Right cardiac atrium (tissue), 5 donors: ENCODE measurements around the gene CD28. TPM values are rescaled to one million over a fixed set of nuclear protein-coding genes. Genes with fewer than 3 reads are reported as not detected.

ENCODE experiments used
- ATAC-seq, 2 donors: fragments of 200-7000 bp; cut with Tn5 transposase; one replicate each; pipeline versions ENCODE4 v1.8.0 to v1.9.1; 2020; ENCODE audit warnings: moderate library complexity in 2 of 2, mild to moderate bottlenecking in 1 of 2
- DNase-seq, 3 donors: peaks; one replicate each; pipeline ENCODE4 v3.0.0-alpha.2; 2020
- H3K27ac ChIP-seq: one replicate; pipeline ENCODE4 v1.5.1; 2013; ENCODE audit warnings: mild to moderate bottlenecking, low read length, control low read depth, moderate library complexity
- H3K27me3 ChIP-seq: one replicate; pipeline ENCODE4 v1.6.1; 2013; ENCODE audit not compliant: control insufficient read depth, insufficient read depth
- H3K4me1 ChIP-seq: one replicate; pipeline ENCODE4 v1.6.1; 2013; ENCODE audit warnings: low read length; ENCODE audit not compliant: control insufficient read depth, insufficient read depth
- H3K4me3 ChIP-seq: one replicate; pipeline ENCODE4 v1.5.1; 2013; ENCODE audit warnings: low read length, control low read depth
- H3K9me3 ChIP-seq: one replicate; pipeline ENCODE4 v1.6.1; 2013; ENCODE audit warnings: low read length; ENCODE audit not compliant: control insufficient read depth
- WGBS: extraction: QIAGEN DNeasy Blood & Tissue Kit; methylation state at CpG from one replicate; pipeline ENCODE4 v1.1.7; 2013; 5-methylcytosine and 5-hydroxymethylcytosine counted together
- intact Hi-C, 4 donors: fragments of 100-400 bp; cut with DNase I; formaldehyde crosslinking; loops; one replicate each; pipeline versions ENCODE4 v1.11.0 to v1.14.0; 2022 to 2023
- long read RNA-seq, 4 donors: library from polyadenylated mRNA; unstranded; transcript quantifications; one replicate each; pipeline ENCODE4 v2.0.0, GENCODE V29; 2020 to 2021
- polyA plus RNA-seq: library from polyadenylated mRNA; stranded (reverse); fragments of 200-250 nt; gene quantifications from one replicate; pipeline ENCODE4 v1.2.3, GENCODE V29; 2013
- total RNA-seq, 4 donors: library from RNA; stranded (reverse); fragmentation: NEBNext Ultra II Directional; extraction: Animal tissue kit (Norgen Biotek cat#: 25700); gene quantifications; one replicate each; pipeline ENCODE4 v1.2.1, GENCODE V29; 2021
- donor health status: healthy with polysubstance abuse.
- donor health status: DM: no; HTN: yes; CAD: no.
- donor health status: DM: no; HTN: no; CAD: no.
- donor health status: DM: no; HTN: yes; CAD: no; lungs with severe emphysema.
- donor health status: DM: yes; HTN: yes; CAD: no.

Gene CD28
- total RNA-seq = 1 to 10 TPM in 2 of 4 donors, under 1 TPM in 2; 0.64 to 1.5 (median 0.89) TPM
- 0.14 TPM for polyA plus RNA-seq
- long read RNA-seq, donor 1, partial matches to known transcripts = 0 of 1 reads
- long read RNA-seq, donor 1, other reads (novel, unspliced or antisense) = 1 of 1 reads
- long read RNA-seq, donor 2 = 0 reads
- long read RNA-seq, donor 3, partial matches to known transcripts = 0 of 1 reads
- long read RNA-seq, donor 3, other reads (novel, unspliced or antisense) = 0 of 1 reads
- long read RNA-seq, donor 4, full-length matches to known transcripts = 1 of 1 reads
- long read RNA-seq, donor 4, partial matches to known transcripts = 0 of 1 reads
- long read RNA-seq, donor 4, other reads (novel, unspliced or antisense) = 0 of 1 reads

DNA sequence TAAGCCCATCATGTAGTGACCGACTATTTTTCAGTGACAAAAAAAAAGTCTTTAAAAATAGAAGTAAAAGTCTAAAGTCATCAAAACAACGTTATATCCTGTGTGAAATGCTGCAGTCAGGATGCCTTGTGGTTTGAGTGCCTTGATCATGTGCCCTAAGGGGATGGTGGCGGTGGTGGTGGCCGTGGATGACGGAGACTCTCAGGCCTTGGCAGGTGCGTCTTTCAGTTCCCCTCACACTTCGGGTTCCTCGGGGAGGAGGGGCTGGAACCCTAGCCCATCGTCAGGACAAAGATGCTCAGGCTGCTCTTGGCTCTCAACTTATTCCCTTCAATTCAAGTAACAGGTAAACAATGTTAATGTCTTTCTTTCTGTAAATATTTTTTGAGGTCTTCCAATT, at the start of gene CD28:
TSS of gene CD28 (plus strand) at position 237 of the 400 bp plus-strand sequence. CDS start at position 295, 58 bp downstream.
- DNase-seq = peak in 2 of 3 donors; percentile 52 to 68

DNA sequence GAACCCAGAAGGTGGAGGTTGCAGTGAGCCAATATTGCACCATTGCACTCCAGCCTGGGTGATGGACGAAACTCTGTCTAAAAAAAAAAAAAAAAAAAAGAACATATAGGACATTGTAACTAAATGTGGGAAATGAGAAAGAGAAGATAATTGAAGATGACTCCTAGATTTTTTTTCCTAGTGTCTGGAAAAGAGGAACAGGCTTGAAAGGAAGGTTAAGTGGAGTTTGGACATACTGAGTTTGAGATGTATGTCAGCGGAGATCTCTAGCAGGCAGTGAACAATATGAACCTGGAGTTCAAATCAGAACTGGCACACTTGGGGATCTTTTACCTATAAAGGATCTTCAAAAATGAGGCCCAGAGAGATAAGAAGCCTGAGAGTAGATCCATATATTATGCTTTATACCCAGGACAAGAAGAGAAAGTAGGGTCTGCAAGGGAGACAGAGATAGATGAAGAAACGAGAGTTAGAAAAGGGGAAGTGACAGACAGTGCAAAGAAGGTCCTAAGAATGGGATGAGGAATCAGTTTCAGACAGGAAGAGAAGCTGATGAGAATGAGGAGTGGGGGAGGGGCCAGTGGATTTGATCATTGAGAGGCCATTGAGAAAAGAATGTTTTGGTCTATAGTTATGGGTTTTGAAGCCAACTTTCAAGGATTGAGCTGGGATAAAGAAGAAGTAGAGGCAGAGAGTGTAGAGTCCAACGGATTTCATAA, 46.9 kb upstream of the CD28 start:
- H3K4me1 ChIP-seq = peaks cover 2% of the 10 kb centered on the region
- H3K27ac ChIP-seq = no peak overlapping the region
- no peaks in the 10 kb centered on the region for H3K9me3 ChIP-seq
- no peak overlapping the region for H3K4me3 ChIP-seq
- DNase-seq = no peak
- WGBS = 82% methylated on average over 4 of the region's 4 CpGs
- ATAC-seq = no peak
- H3K27me3 ChIP-seq = no peaks in the 10 kb centered on the region
- intact Hi-C loops = loop anchor here in 2 of 4 donors (10.0 kb wide), 3 partner anchors 125 to 175 kb away; partner anchors contain the start of gene RAPH1 (in 1 of the 2)

More for the DNA sequence above, at the start of gene CD28:
- Histone ChIP-seq H3K4me3 (no peak within 1 kb of the TSS), H3K9me3 (no peaks in the 10 kb centered on the region), H3K4me1 (no peaks in the 10 kb centered on the region), H3K27ac (no peak within 1 kb of the TSS), H3K27me3 (no peaks in the 10 kb centered on the region)
- 78% methylated on average over 9 of the region's 9 CpGs for WGBS
- intact Hi-C loops = no loop called here
- peak in 1 of 2 donors; percentile 34 for ATAC-seq

DNA sequence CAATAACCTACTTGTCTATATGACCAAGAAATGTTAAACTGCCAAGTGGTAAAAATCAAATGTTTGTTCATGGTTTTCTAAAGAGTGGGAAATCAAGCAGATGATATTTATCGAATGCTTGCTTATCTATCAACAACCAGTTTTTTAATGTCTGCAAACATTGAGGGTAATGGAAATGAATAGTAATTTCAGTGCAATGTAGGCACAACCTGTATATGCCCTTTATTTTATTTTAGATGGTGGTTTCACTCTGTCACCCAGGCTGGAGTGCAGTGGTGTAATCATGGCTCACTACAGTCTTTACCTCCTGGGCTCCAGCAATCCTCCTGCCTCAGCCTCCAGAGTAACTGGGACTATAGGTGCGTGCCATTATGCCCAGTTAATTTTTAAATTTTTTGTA, 46.0 kb upstream of the CD28 start:
- ATAC-seq = no peak
- no peaks in the 10 kb centered on the region for H3K9me3 ChIP-seq
- DNase-seq = no peak
- no peak overlapping the region for H3K27ac ChIP-seq
- no peaks in the 10 kb centered on the region for H3K27me3 ChIP-seq
- WGBS = 89% methylated on average over 2 of the region's 2 CpGs
- H3K4me3 ChIP-seq = no peak overlapping the region
- no peaks in the 10 kb centered on the region for H3K4me1 ChIP-seq
- intact Hi-C loops = no loop called here

DNA sequence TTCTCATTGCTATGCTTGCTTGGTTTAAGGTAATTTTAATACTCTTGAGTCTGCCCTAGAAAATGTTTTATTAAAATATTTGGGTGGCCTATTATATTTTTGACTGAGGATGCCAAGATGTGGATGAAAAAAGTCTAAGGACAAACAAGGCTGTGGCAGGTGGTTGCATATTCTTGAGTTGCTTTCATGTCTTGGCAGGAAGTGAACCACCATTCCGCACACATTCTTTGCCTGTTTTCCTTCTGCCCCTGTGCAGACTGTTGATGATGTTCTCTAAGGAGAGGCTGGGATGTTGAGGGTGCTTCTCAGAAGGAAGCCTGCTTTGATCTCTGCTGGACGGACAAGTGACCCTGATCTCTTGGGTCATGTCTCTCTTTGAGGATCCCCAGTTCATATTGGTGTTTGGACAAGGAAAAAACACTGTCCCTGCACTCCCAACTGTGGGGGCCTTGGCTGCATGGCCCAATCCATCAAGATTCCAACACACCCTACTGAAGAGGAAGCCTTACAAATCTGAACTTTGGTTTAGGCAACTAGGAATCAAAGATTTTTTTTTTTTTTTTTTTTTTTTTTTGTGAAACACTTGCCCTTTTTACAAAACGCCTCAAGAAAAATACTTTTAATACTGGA, 45.0 kb upstream of the CD28 start:
- ATAC-seq (no peak), DNase-seq (no peak)
- WGBS = 92% methylated on average over 3 of the region's 3 CpGs
- no peaks in the 10 kb centered on the region for H3K9me3 ChIP-seq
- intact Hi-C loops = no loop called here
- H3K4me1 ChIP-seq = no peaks in the 10 kb centered on the region
- no peaks in the 10 kb centered on the region for H3K27me3 ChIP-seq
- no peak overlapping the region for H3K27ac ChIP-seq
- H3K4me3 ChIP-seq = no peak overlapping the region

DNA sequence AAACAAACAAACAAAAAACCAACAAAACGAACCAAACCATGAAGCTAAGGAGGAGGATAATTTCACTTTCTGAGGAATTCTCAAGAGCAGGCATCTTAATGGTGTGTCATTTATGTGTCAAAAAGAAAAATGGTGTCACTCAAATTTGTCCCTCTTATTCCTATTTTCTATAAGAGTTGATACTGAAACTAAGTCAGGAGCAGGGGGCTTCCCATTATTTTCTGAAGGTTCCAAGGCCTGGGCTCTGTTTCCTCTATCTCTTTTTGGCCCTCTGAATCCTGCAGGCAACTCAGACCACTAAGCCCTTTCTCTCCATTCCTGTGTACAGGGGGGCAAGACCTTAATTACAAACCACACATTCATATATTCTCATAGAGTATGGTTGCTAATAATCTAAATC, 44.0 kb upstream of the CD28 start:
- 0% methylated on average over 1 of the region's 1 CpG for WGBS
- ATAC-seq (no peak), DNase-seq (no peak)
- Histone ChIP-seq H3K4me3 (no peak overlapping the region), H3K9me3 (no peaks in the 10 kb centered on the region), H3K4me1 (no peaks in the 10 kb centered on the region), H3K27ac (no peak overlapping the region), H3K27me3 (no peaks in the 10 kb centered on the region)
- intact Hi-C loops = no loop called here

DNA sequence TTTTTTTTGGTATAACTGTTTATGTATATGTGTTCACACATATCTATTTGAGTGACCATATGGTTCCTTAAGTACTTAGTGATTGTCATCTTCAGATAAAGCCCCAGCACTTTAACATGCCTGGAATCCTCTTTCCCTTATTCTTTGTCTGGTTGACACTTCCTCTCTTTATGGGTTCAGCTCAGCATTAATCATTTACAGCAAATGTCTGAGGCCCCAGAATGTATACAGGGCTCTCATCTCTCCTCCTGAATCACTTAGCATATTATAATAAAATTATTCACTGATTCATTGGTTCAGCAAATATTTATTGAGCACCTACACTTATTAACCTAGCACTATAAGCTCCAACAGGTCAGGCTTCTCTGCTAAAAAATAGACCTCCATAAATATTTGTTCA, 43.5 kb upstream of the CD28 start:
- H3K4me1 ChIP-seq = no peaks in the 10 kb centered on the region
- DNase-seq = no peak
- intact Hi-C loops = no loop called here
- no peak for ATAC-seq
- no peak overlapping the region for H3K27ac ChIP-seq
- no peaks in the 10 kb centered on the region for H3K9me3 ChIP-seq
- H3K4me3 ChIP-seq = no peak overlapping the region
- no peaks in the 10 kb centered on the region for H3K27me3 ChIP-seq

DNA sequence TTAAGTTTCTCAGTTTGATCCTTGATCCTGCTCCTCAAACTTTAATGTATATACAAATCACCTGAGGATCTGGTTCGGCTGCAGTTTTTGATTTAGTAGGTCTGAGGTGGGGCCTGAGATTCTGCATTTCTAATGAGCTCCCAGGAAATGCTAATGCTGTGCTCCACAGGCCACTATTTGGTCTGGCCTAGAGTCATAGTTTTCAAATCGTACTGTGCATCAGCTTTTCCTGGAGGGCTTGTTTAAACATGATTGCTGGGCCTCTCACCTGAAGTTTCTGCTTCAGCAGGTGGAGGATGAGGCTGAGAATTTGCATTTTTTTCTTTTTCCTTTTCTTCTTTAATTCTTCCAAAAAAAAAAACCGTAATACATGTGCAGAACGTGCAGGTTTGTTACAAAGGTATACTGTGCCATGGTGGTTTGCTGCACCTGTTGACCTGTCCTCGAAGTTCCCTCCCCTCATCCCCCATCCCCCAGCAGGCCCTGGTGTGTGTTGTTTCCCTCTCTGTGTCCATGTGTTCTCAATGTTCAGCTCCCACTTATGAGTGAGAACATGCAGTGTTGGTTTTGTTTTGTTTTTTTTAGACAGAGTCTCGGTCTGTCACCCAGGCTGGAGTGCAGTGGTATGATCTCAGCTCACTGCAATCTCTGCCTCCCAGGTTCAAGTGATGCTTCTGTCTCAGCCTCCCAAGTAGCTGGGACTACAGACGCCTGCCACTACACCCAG, 42.2 kb upstream of the CD28 start:
- no peak for ATAC-seq

DNA sequence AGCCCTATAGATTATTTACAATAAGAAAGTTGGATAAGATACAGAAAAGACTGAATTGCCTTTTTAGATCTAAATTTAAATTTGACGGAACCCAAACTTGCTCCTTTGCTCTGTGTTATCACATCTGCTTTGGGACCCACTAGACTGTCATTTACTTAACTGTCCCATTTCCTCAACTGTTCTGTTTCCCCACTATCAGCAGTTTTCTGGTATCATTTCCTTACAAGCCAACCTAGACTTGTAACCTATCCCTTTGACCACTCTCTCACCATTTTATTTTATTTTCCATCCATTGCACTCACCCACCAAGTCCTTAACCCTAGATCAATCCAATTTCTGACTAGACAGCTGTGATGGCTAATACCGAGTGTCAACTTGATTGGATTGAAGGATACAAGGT, 38.6 kb upstream of the CD28 start:
- ATAC-seq = no peak
- 93% methylated on average over 2 of the region's 2 CpGs for WGBS
- DNase-seq = no peak
- Histone ChIP-seq H3K27me3 (no peaks in the 10 kb centered on the region), H3K4me3 (no peak overlapping the region), H3K27ac (no peak overlapping the region), H3K9me3 (no peaks in the 10 kb centered on the region), H3K4me1 (no peaks in the 10 kb centered on the region)
- intact Hi-C loops = no loop called here

More for the DNA sequence above, 42.2 kb upstream of the CD28 start:
- Histone ChIP-seq H3K27me3 (no peaks in the 10 kb centered on the region), H3K9me3 (no peaks in the 10 kb centered on the region), H3K4me1 (no peaks in the 10 kb centered on the region), H3K27ac (no peak overlapping the region), H3K4me3 (no peak overlapping the region)
- intact Hi-C loops = no loop called here
- no peak for DNase-seq
- 88% methylated on average over 7 of the region's 7 CpGs for WGBS

DNA sequence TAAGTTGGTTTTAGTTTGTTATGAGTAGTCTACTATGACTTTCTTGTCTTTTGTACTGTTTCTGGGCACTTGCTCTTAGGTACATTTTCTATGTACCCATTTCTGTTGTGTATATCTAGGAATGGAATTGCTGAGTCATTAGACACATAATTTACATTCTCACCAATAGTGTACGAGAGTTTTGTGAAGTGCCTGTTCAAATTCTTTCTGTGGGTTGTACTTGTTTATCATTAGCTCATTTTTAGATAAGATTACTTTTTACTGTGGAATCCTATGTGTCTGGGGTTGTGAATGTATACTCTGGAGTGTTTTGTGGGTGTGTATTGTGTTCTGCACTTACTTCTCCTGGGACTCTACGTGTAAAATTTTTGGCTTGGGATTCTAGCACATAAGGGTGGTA, 36.6 kb upstream of the CD28 start:
- Histone ChIP-seq H3K4me3 (no peak overlapping the region), H3K27me3 (no peaks in the 10 kb centered on the region), H3K4me1 (no peaks in the 10 kb centered on the region), H3K9me3 (no peaks in the 10 kb centered on the region), H3K27ac (no peak overlapping the region)
- DNase-seq (no peak), ATAC-seq (no peak)
- intact Hi-C loops = no loop called here
- WGBS = 55% methylated on average over 2 of the region's 2 CpGs

DNA sequence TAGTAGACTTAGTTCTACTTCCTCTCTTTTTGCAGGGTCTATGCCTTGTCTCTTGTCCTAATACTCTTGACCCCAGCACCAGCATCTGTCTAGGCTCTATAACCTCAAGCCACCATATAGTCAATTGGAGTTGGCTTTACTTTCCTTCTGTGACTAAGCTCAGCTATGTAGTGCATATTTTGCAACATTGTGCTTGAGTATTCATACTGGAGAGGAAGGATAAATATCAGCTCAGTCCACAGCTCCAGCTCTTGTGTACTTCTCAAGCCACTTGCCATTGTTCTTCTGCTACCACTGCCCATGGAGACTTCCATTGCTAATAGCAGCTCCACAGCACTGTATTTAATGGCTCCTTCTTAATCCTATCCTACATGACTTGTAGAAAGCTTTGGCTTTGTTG, 35.5 kb upstream of the CD28 start:
- Histone ChIP-seq H3K9me3 (no peaks in the 10 kb centered on the region), H3K4me1 (no peaks in the 10 kb centered on the region), H3K27ac (no peak overlapping the region), H3K4me3 (no peak overlapping the region), H3K27me3 (no peaks in the 10 kb centered on the region)
- DNase-seq (no peak), ATAC-seq (no peak)
- intact Hi-C loops = no loop called here

DNA sequence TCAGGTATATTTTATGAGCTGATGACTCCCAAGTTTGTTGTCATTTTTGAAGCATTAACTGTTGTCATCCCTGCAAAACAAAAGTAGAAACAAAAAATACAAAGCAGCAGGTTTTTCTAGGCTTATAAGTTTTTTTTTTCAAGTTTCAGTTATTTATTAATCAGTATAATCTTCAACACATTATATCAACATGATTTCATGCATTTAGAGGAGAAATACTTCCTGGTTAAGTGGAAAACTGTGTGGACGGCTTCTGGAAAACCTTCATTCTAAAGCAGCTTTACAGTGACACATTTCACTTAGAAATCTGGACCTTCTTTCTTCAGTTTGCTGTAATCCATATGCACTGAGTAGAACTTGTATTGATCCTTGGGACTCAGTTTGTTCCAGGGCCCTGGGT, 34.6 kb upstream of the CD28 start:
- no peak overlapping the region for H3K4me3 ChIP-seq
- intact Hi-C loops = no loop called here
- H3K4me1 ChIP-seq = no peaks in the 10 kb centered on the region
- H3K27ac ChIP-seq = no peak overlapping the region
- 97% methylated on average over 1 of the region's 1 CpG for WGBS
- no peaks in the 10 kb centered on the region for H3K9me3 ChIP-seq
- ATAC-seq (no peak), DNase-seq (no peak)
- no peaks in the 10 kb centered on the region for H3K27me3 ChIP-seq
